HEK293 (cell line): Measurements from ENCODE around the gene RELB.
A peak's percentile ranks its signal among the peaks of the same experiment; 100 is the strongest.

Experiments
- IKZF3 ChIP-seq: fragments of 450-650 bp; IDR thresholded peaks from 2 replicates; pipeline ENCODE4 v1.5.0; 2018; ENCODE audit warnings: missing biosample characterization, mild to moderate bottlenecking, missing genetic modification characterization, moderate library complexity
- INSM2 ChIP-seq: fragments of 450-650 bp; formaldehyde crosslinking; IDR thresholded peaks from 2 replicates; pipeline ENCODE4 v1.5.1; 2016; ENCODE audit warnings: missing biosample characterization, missing genetic modification characterization
- KLF16 ChIP-seq: fragments of 450-650 bp; formaldehyde crosslinking; IDR thresholded peaks from 2 replicates; pipeline ENCODE4 v1.5.1; 2017; ENCODE audit warnings: missing biosample characterization, missing genetic modification characterization
- REST ChIP-seq: fragments of 450-650 bp; formaldehyde crosslinking; IDR thresholded peaks from 2 replicates; pipeline ENCODE4 v1.5.1; 2016; ENCODE audit warnings: missing biosample characterization, missing genetic modification characterization
- YY2 ChIP-seq: fragments of 450-650 bp; formaldehyde crosslinking; IDR thresholded peaks from 2 replicates; pipeline ENCODE4 v1.5.1; 2016; ENCODE audit warnings: missing biosample characterization, missing genetic modification characterization
- ZBTB26 ChIP-seq: fragments of 450-650 bp; formaldehyde crosslinking; optimal IDR thresholded peaks from 2 replicates; pipeline ENCODE3; 2016; ENCODE audit warnings: missing biosample characterization, mild to moderate bottlenecking, missing genetic modification characterization
- ZEB2 ChIP-seq: fragments of 450-650 bp; formaldehyde crosslinking; IDR thresholded peaks from 2 replicates; pipeline ENCODE4 v1.5.1; 2016; ENCODE audit warnings: missing biosample characterization, missing genetic modification characterization
- ZFHX2 ChIP-seq: fragments of 450-650 bp; formaldehyde crosslinking; conservative IDR thresholded peaks from 2 replicates; pipeline ENCODE4 v1.5.1; 2016; ENCODE audit warnings: missing biosample characterization, missing genetic modification characterization
- ZNF449 ChIP-seq: fragments of 450-650 bp; formaldehyde crosslinking; IDR thresholded peaks from 2 replicates; pipeline ENCODE4 v1.5.1; 2017; ENCODE audit warnings: missing biosample characterization, mild to moderate bottlenecking, missing genetic modification characterization, moderate library complexity
- ZNF518A ChIP-seq: fragments of 450-650 bp; formaldehyde crosslinking; conservative IDR thresholded peaks from 2 replicates; pipeline ENCODE4 v1.5.1; 2016; ENCODE audit warnings: low read depth, missing biosample characterization, missing genetic modification characterization
- ZNF626 ChIP-seq: fragments of 450-650 bp; sonication (Bioruptor Pico); formaldehyde crosslinking; IDR thresholded peaks from 2 replicates; pipeline ENCODE4 v1.5.1; 2018; ENCODE audit warnings: missing biosample characterization, missing genetic modification characterization, inconsistent platforms
- ZNF629 ChIP-seq: fragments of 450-650 bp; formaldehyde crosslinking; IDR thresholded peaks from 2 replicates; pipeline ENCODE4 v1.5.1; 2017; ENCODE audit warnings: missing biosample characterization, missing genetic modification characterization
- ZNF692 ChIP-seq: fragments of 450-650 bp; formaldehyde crosslinking; IDR thresholded peaks from 2 replicates; pipeline ENCODE4 v1.5.1; 2016; ENCODE audit warnings: missing biosample characterization, missing genetic modification characterization
- ZXDB ChIP-seq: fragments of 450-650 bp; formaldehyde crosslinking; IDR thresholded peaks from 2 replicates; pipeline ENCODE4 v1.5.1; 2016; ENCODE audit warnings: missing biosample characterization, missing genetic modification characterization
- TF ChIP-seq, protein P1 (sequence below): fragments of 450-650 bp; formaldehyde crosslinking; IDR thresholded peaks from 2 replicates; pipeline ENCODE4 v1.5.1; 2016; ENCODE audit warnings: missing biosample characterization, missing genetic modification characterization
- TF ChIP-seq, protein P2 (sequence below): fragments of 450-650 bp; formaldehyde crosslinking; IDR thresholded peaks from 2 replicates; pipeline ENCODE4 v1.5.1; 2017; ENCODE audit warnings: missing biosample characterization, missing genetic modification characterization
- TF ChIP-seq, protein P3 (sequence below): fragments of 450-650 bp; formaldehyde crosslinking; IDR thresholded peaks from 2 replicates; pipeline ENCODE4 v1.5.1; 2016; ENCODE audit warnings: missing biosample characterization, missing genetic modification characterization

RELB gene

DNA sequence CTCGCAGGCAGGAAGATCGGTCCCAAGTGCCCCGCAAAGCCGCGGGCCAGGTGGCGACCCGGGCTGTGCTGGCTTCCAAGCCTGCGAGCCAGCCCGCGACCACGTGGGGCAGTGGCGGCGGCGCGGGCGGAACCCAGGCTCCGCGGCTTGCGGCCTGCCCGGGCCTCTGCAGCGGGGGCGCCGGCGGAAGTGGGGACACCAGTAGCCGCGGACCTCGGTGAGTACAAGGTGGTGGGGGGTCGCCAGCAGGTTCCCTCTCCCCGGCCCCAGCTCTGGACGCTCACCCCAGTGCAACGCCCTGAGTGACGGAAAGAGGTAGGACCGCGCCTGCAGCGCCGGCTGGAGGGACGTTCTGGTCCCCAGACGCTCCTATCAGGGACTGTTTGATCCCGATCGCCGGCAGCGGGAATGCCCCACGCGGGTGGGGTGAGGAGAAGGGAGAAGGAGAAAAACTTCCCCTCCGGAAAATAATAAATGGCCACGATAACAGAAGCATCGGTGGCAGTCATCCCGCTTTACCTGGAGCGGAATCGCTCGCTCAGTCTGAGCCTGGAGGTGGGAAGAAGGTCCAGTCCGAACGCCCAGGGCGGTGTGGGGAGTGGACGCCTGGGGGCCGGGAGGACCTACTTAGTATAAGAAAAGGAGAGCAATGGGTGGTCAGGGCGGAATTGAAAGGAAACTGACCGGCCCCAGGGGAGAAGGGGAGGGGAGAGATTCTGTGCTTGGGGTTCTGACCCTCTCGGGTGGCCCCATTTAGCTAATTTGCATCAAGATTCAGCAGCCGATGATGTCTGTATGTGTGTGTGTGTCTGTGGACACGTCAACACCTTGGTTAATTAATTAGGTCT lies 78.0 kb downstream of the RELB start, which contains the start of gene GEMIN7 (continued):
- TF ChIP-seq ZNF449 (tag by site-specific recombination) (0 out of 2 replicates have a peak, but pooled peaks have one; percentile 23), YY2 (peak; percentile 53), IKZF3 (tag by site-specific recombination) (peak; percentile 82), ZBTB26 (peak; percentile 61), ZNF629 (tag by site-specific recombination) (peak; percentile 15; the same call in 1 of the 2 replicates), ZNF626 (tag by site-specific recombination) (peak; percentile 94), ZXDB (tag by site-specific recombination) (peak; percentile 81), ZNF518A (0 out of 2 replicates have a peak, but pooled peaks have one; percentile 22), ZFHX2 (tag by site-specific recombination) (peak; percentile 49), INSM2 (tag by site-specific recombination) (0 out of 2 replicates have a peak, but pooled peaks have one; percentile 47), KLF16 (tag by site-specific recombination) (peak; percentile 63; the same call in 1 of the 2 replicates), ZNF692 (tag by site-specific recombination) (peak; percentile 92), REST (tag by site-specific recombination) (no peak; the same call in 1 of the 2 replicates), ZEB2 (tag by site-specific recombination) (peak; percentile 33; the same call in 1 of the 2 replicates)
- TF ChIP-seq, protein P1, sequence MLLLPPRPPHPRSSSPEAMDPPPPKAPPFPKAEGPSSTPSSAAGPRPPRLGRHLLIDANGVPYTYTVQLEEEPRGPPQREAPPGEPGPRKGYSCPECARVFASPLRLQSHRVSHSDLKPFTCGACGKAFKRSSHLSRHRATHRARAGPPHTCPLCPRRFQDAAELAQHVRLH (tag by site-specific recombination): 0 out of 2 replicates have a peak, but pooled peaks have one; percentile 50
- TF ChIP-seq, protein P2, sequence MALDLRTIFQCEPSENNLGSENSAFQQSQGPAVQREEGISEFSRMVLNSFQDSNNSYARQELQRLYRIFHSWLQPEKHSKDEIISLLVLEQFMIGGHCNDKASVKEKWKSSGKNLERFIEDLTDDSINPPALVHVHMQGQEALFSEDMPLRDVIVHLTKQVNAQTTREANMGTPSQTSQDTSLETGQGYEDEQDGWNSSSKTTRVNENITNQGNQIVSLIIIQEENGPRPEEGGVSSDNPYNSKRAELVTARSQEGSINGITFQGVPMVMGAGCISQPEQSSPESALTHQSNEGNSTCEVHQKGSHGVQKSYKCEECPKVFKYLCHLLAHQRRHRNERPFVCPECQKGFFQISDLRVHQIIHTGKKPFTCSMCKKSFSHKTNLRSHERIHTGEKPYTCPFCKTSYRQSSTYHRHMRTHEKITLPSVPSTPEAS (tag by site-specific recombination): peak; percentile 47; the same call in 1 of the 2 replicates
- TF ChIP-seq, protein P3, sequence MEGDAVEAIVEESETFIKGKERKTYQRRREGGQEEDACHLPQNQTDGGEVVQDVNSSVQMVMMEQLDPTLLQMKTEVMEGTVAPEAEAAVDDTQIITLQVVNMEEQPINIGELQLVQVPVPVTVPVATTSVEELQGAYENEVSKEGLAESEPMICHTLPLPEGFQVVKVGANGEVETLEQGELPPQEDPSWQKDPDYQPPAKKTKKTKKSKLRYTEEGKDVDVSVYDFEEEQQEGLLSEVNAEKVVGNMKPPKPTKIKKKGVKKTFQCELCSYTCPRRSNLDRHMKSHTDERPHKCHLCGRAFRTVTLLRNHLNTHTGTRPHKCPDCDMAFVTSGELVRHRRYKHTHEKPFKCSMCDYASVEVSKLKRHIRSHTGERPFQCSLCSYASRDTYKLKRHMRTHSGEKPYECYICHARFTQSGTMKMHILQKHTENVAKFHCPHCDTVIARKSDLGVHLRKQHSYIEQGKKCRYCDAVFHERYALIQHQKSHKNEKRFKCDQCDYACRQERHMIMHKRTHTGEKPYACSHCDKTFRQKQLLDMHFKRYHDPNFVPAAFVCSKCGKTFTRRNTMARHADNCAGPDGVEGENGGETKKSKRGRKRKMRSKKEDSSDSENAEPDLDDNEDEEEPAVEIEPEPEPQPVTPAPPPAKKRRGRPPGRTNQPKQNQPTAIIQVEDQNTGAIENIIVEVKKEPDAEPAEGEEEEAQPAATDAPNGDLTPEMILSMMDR (tag by site-specific recombination): peak; percentile 35; the same call in 1 of the 2 replicates
